Naive B cell (primary cell): ENCODE measurements around the gene KIF27. TPM values are rescaled to one million over a fixed set of nuclear protein-coding genes. Genes with fewer than 3 reads are reported as not detected.
"Not testable (repeated sequence)": the region's sequence is repeated elsewhere in the genome, so short reads cannot be mapped to it uniquely, and the experiment has no call there.

Source experiments
- ATAC-seq, 2 donors: fragments of 150-1000 bp; cut with Tn5 transposase; 2 replicates each; pipeline ENCODE4 v1.10.0; 2021; ENCODE audit warnings: low read depth in 2 of 2, mild to moderate bottlenecking in 2 of 2, moderate library complexity in 2 of 2
- DNase-seq: peaks from one replicate; pipeline ENCODE4 v3.0.0; 2022
- H3K27ac Mint-ChIP-seq, 6 donors: one replicate each; pipeline ENCODE4 v1.8.0; 2020 to 2022; ENCODE audit warnings: mild to moderate bottlenecking in 6 of 6, mixed read lengths in 6 of 6, moderate library complexity in 5 of 6, inconsistent platforms in 2 of 6
- H3K27me3 Mint-ChIP-seq, 3 donors: one replicate each; pipeline ENCODE4 v1.8.0; 2021 to 2022; ENCODE audit warnings: mixed read lengths in 3 of 3, mild to moderate bottlenecking in 1 of 3
- H3K36me3 Mint-ChIP-seq, 2 donors: one replicate each; pipeline ENCODE4 v1.8.0; 2020 to 2022; ENCODE audit warnings: mixed read lengths in 2 of 2, inconsistent platforms in 1 of 2, mild to moderate bottlenecking in 1 of 2
- H3K4me1 Mint-ChIP-seq, 3 donors: one replicate each; pipeline ENCODE4 v1.8.0; 2020 to 2022; ENCODE audit warnings: mixed read lengths in 3 of 3, inconsistent platforms in 1 of 3, mild to moderate bottlenecking in 1 of 3, moderate library complexity in 1 of 3
- H3K4me3 Mint-ChIP-seq, 8 donors: one replicate each; pipeline ENCODE4 v1.8.0; 2020 to 2022; ENCODE audit warnings: mild to moderate bottlenecking in 8 of 8, mixed read lengths in 8 of 8, moderate library complexity in 8 of 8, inconsistent platforms in 2 of 8
- H3K9me3 Mint-ChIP-seq, 7 donors: one replicate each; pipeline ENCODE4 v1.8.0; 2020 to 2022; ENCODE audit warnings: mixed read lengths in 7 of 7, mild to moderate bottlenecking in 5 of 7, inconsistent platforms in 2 of 7, moderate library complexity in 1 of 7
- polyA plus RNA-seq, 6 donors: library from polyadenylated mRNA; unstranded; fragments of 300-500 nt; fragmentation: Illumina TruSeq; gene quantifications; one replicate each; pipeline ENCODE4 v1.2.3, GENCODE V29; 2021; ENCODE audit warnings: low read depth in 6 of 6

Gene KIF27
- 1 to 10 TPM; 2.0 to 4.8 (median 3.5) TPM for polyA plus RNA-seq

- ATAC-seq (peak; percentile 82 to 84), DNase-seq (peak; percentile 96)
- H3K4me1 Mint-ChIP-seq, result peaks cover 4 to 26% (median 10%) of the 10 kb centered on the region in 3 donors
Measured at GRCh38 chr9:83920927-83921707, at the start of gene KIF27. Gene KIF27, minus strand, starts transcription at chr9:83921432. Its CDS starts 5,841 bp downstream, at chr9:83915591.

GRCh38 chr9:83969602-83970001, 48.4 kb upstream of the KIF27 start:
- Mint-ChIP-seq H3K27ac (peak overlapping the region in 2 of 6 donors; percentile 21 to 37), H3K9me3 (no peaks in the 10 kb centered on the region), H3K36me3 (peaks cover 16 to 34% of the 10 kb centered on the region in 2 donors), H3K27me3 (no peaks in the 10 kb centered on the region), H3K4me3 (no peak overlapping the region), H3K4me1 (peaks cover 8 to 14% (median 9%) of the 10 kb centered on the region in 3 donors)
- ATAC-seq (no peak), DNase-seq (no peak)

More at GRCh38 chr9:83920927-83921707, at the start of gene KIF27:
- Mint-ChIP-seq H3K27ac (peak within 1 kb of the TSS; percentile 95 to 98 (median 98)), H3K4me3 (peak within 1 kb of the TSS; percentile 86 to 97 (median 92)), H3K9me3 (no peaks in the 10 kb centered on the region), H3K36me3 (no peaks in the 10 kb centered on the region), H3K27me3 (no peaks in the 10 kb centered on the region)

DNA sequence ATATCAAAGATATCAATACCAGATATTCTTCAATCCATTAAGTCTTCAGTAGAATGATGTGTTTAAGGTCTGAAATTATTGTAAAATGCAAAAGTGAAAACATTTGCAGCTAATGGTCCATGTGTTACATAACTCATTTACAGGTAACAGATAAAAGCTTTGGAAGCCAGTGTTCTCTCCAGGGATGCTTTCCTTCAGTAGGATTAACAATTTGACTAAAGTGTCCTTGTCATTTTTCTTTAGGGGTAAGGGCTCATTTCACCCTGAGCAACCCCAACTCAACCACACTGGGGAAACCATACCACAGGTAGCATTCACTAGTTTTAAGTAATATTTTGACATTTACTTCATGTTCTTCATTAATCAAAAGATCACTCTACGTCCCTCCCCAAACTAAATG, 45.8 kb upstream of the KIF27 start:
- Mint-ChIP-seq H3K27me3 (no peaks in the 10 kb centered on the region), H3K4me1 (peaks cover 5 to 10% (median 9%) of the 10 kb centered on the region in 3 donors), H3K4me3 (no peak overlapping the region), H3K27ac (peak overlapping the region in 2 of 6 donors; percentile 80 to 88), H3K9me3 (no peaks in the 10 kb centered on the region), H3K36me3 (peaks cover 9 to 29% of the 10 kb centered on the region in 2 donors)
- ATAC-seq (no peak), DNase-seq (no peak)

GRCh38 chr9:83966209-83966582, 45.0 kb upstream of the KIF27 start:
- H3K9me3 Mint-ChIP-seq, result no peaks in the 10 kb centered on the region
- ATAC-seq (peak in 1 of 2 donors; percentile 30), DNase-seq (no peak)
- peak overlapping the region in 4 of 6 donors; percentile 73 to 88 (median 84) for H3K27ac Mint-ChIP-seq
- H3K36me3 Mint-ChIP-seq, result peaks cover 9 to 20% of the 10 kb centered on the region in 2 donors
- peaks cover 5 to 10% (median 7%) of the 10 kb centered on the region in 3 donors for H3K4me1 Mint-ChIP-seq
- no peak overlapping the region for H3K4me3 Mint-ChIP-seq
- no peaks in the 10 kb centered on the region for H3K27me3 Mint-ChIP-seq

GRCh38 chr9:83965350-83966208, 44.3 kb upstream of the KIF27 start:
- DNase-seq (no peak), ATAC-seq (peak in 1 of 2 donors; percentile 16)
- Mint-ChIP-seq H3K36me3 (peaks cover 9 to 16% of the 10 kb centered on the region in 2 donors), H3K27ac (peak overlapping the region; percentile 18 to 88 (median 78)), H3K4me3 (no peak overlapping the region), H3K27me3 (no peaks in the 10 kb centered on the region), H3K9me3 (no peaks in the 10 kb centered on the region), H3K4me1 (peaks cover 5 to 10% (median 7%) of the 10 kb centered on the region in 3 donors)

DNA sequence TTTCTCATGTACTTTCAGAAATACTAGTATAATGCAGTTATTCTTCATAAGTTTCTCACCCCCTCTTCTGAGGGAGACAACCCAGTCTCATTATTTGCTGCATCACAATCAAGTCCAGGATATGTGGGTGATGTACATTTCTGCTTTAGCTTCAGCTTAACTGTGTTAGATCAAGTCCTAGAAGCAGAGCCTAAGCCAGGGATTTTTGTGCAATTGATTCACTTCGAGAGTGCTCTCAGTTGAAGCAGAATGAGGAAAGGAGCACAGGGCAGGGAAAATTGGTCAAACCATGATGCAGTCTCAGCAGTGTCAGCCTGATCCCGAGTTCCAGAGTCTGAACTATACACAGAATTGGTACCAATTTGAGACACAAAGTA, 43.7 kb upstream of the KIF27 start:
- no peaks in the 10 kb centered on the region for H3K27me3 Mint-ChIP-seq
- H3K4me1 Mint-ChIP-seq, result peaks cover 5 to 10% (median 7%) of the 10 kb centered on the region in 3 donors
- H3K27ac Mint-ChIP-seq, result peak overlapping the region in 3 of 6 donors; percentile 17 to 88 (median 28)
- no peak overlapping the region for H3K4me3 Mint-ChIP-seq
- ATAC-seq (no peak), DNase-seq (no peak)
- peaks cover 9 to 10% of the 10 kb centered on the region in 2 donors for H3K36me3 Mint-ChIP-seq
- H3K9me3 Mint-ChIP-seq, result no peaks in the 10 kb centered on the region

GRCh38 chr9:83962165-83962564, 40.9 kb upstream of the KIF27 start:
- peaks cover 0 to 4% of the 10 kb centered on the region in 2 donors for H3K36me3 Mint-ChIP-seq
- H3K9me3 Mint-ChIP-seq, result no peaks in the 10 kb centered on the region
- H3K4me1 Mint-ChIP-seq, result peaks cover 2 to 12% (median 9%) of the 10 kb centered on the region in 3 donors
- H3K27me3 Mint-ChIP-seq, result no peaks in the 10 kb centered on the region
- DNase-seq (no peak), ATAC-seq (no peak)
- H3K4me3 Mint-ChIP-seq, result no peak overlapping the region
- peak overlapping the region in 1 of 6 donors; percentile 14 for H3K27ac Mint-ChIP-seq

DNA sequence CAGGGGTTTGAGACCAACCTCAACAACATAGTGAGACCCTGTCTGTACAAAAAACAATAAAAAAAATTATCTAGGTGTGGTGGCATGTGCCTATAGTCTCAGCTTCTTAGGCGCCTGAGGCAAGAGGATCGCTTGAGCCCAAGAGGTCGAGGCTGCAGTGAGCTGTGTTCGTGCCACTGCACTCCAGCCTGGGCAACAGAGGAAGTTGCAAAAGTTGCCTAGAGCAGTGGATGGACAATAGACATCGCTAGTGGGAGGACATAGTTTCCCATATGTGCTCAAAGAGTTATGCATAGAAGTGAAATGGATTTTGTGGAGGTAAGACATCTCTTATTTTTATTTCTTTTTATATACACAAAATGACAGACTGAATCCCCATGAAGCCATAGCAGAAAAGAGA, 39.8 kb upstream of the KIF27 start:
- H3K27ac Mint-ChIP-seq, result peak overlapping the region in 1 of 6 donors; percentile 87

GRCh38 chr9:83959061-83959460, 37.8 kb upstream of the KIF27 start:
- Mint-ChIP-seq H3K9me3 (no peaks in the 10 kb centered on the region), H3K4me3 (no peak overlapping the region)

More for the DNA sequence above, 39.8 kb upstream of the KIF27 start:
- ATAC-seq (no peak), DNase-seq (no peak)
- H3K4me1 Mint-ChIP-seq, result peaks cover 13 to 18% (median 17%) of the 10 kb centered on the region in 3 donors
- H3K36me3 Mint-ChIP-seq, result no peaks in the 10 kb centered on the region
- no peaks in the 10 kb centered on the region for H3K27me3 Mint-ChIP-seq
- no peak overlapping the region for H3K4me3 Mint-ChIP-seq
- H3K9me3 Mint-ChIP-seq, result no peaks in the 10 kb centered on the region

GRCh38 chr9:83957248-83957513, 35.9 kb upstream of the KIF27 start:
- no peak for ATAC-seq

More at GRCh38 chr9:83959061-83959460, 37.8 kb upstream of the KIF27 start:
- ATAC-seq (no peak), DNase-seq (no peak)
- no peak overlapping the region for H3K27ac Mint-ChIP-seq
- H3K36me3 Mint-ChIP-seq, result no peaks in the 10 kb centered on the region
- peaks cover 16 to 23% (median 18%) of the 10 kb centered on the region in 3 donors for H3K4me1 Mint-ChIP-seq
- no peaks in the 10 kb centered on the region for H3K27me3 Mint-ChIP-seq

DNA sequence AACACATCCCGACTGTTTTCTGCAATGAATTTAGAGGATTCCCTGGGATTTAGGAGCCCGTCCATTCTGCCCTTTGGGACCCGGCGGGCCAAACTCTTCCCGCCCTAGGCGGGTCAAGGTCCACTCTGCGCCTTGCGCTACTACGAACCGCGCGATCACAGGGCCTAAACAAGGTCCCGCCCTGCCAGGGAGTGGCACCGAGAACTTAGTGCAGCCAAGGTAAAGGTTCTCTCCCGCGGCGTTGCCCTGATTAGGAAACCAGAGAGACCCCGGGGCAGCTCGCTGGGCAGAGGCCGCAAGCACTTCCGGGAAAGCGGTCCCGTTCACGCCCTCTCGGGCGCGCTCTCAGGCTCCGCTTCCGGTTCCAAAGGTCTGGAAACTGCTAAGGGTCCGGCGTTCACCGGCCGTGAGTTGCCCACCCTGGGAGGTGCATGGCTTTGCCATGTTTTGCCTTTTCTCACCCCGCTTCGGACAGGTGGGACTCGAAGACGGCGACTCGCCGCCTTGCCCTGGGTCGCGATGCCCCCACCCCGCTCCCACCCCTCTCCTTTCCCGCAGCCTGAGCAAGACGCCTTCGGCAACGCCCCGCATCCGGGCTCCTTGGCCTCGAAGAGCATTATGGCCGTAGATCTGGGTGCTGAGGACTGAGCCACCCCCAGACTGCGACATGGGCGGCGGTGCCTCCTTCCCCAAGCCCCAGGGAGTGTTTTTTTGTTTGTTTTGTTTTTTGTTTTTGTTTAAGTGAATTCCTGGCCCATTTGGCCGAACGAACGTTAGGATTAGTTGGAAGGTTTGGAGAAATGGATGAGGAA, 35.4 kb upstream of the KIF27 start:
- Mint-ChIP-seq H3K4me1 (peaks cover 16 to 23% (median 18%) of the 10 kb centered on the region in 3 donors), H3K27ac (peak overlapping the region; percentile 86 to 97 (median 93)), H3K27me3 (no peaks in the 10 kb centered on the region), H3K4me3 (peak overlapping the region; percentile 91 to 100 (median 99)), H3K9me3 (no peaks in the 10 kb centered on the region), H3K36me3 (no peaks in the 10 kb centered on the region)
- ATAC-seq (peak; percentile 71 to 72), DNase-seq (peak; percentile 46)

More at GRCh38 chr9:83957248-83957513, 35.9 kb upstream of the KIF27 start:
- Mint-ChIP-seq H3K4me1 (peaks cover 16 to 23% (median 18%) of the 10 kb centered on the region in 3 donors), H3K27ac (peak overlapping the region in 4 of 6 donors; percentile 28 to 94 (median 86)), H3K9me3 (no peaks in the 10 kb centered on the region), H3K4me3 (peak overlapping the region; percentile 91 to 100 (median 99)), H3K27me3 (no peaks in the 10 kb centered on the region), H3K36me3 (no peaks in the 10 kb centered on the region)
- no peak for DNase-seq

- Mint-ChIP-seq H3K36me3 (no peaks in the 10 kb centered on the region), H3K4me1 (peaks cover 16 to 23% (median 18%) of the 10 kb centered on the region in 3 donors), H3K27me3 (no peaks in the 10 kb centered on the region), H3K9me3 (no peaks in the 10 kb centered on the region), H3K27ac (peak overlapping the region; percentile 86 to 97 (median 91)), H3K4me3 (peak overlapping the region; percentile 91 to 100 (median 99))
- DNase-seq (peak; percentile 38), ATAC-seq (peak; percentile 68 to 73)
Measured at GRCh38 chr9:83956086-83956435, 34.8 kb upstream of the KIF27 start.

DNA sequence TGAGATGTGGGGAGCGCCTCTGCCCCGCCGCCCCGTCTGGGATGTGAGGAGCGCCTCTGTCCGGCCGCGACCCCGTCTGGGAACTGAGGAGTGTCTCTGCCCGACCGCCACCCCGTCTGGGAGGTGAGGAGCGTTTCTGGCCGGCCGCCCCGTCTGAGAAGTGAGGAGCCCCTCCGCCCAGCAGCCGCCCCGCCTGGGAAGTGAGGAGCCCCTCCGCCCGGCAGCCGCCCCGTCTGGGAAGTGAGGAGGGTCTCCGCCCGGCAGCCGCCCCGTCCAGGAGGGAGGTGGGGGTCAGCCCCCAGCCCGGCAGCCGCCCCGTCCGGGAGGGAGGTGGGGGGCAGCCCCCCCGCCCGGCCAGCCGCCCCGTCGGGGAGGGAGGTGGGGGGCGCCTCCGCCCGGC, 26.9 kb upstream of the KIF27 start:
- not testable (repeated sequence) for H3K27me3 Mint-ChIP-seq, ATAC-seq, H3K36me3 Mint-ChIP-seq, H3K27ac Mint-ChIP-seq, H3K9me3 Mint-ChIP-seq, DNase-seq, H3K4me1 Mint-ChIP-seq, H3K4me3 Mint-ChIP-seq
